ENCODE results near the gene RSPO4.

RSPO4 gene

DNA sequence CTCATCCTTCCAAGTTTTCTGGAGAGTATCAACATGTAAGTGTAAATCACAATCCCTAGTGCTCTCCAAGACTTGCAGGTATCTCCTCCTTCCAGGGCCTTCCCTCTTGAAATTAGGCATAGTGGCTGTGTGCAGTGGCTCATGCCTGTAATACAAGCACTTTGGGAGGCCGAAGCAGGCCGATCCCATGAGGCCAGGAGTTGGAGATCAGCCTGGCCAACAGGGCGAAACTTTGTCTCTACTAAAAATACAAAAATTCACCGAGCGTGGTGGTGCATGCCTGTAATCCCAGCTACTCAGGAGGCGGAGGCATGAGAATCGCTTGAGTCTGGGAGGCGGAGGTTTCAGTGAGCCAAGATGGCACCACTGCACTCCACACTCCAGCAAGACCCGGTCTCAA is 76.6 kb downstream of the RSPO4 start:
- Mint-ChIP-seq H3K36me3 (ENCODE audit: low read depth) (no peaks in the 10 kb centered on the region), H3K4me1 (ENCODE audit: low read depth) (no peaks in the 10 kb centered on the region), H3K27me3 (ENCODE audit: low read depth) (peaks cover 2% of the 10 kb centered on the region), H3K27ac (no peak overlapping the region), H3K9me3 (peaks cover 3% of the 10 kb centered on the region), H3K4me3 (no peak overlapping the region)
- no peak for DNase-seq (ENCODE audit: low spot score)

- Mint-ChIP-seq H3K4me3 (no peak overlapping the region), H3K36me3 (ENCODE audit: low read depth) (no peaks in the 10 kb centered on the region), H3K4me1 (ENCODE audit: low read depth) (no peaks in the 10 kb centered on the region), H3K9me3 (no peaks in the 10 kb centered on the region), H3K27me3 (ENCODE audit: low read depth) (peaks cover 2% of the 10 kb centered on the region), H3K27ac (no peak overlapping the region)
- no peak for DNase-seq (ENCODE audit: low spot score)
Observed at GRCh38 chr20:924639-925038, 77.5 kb downstream of the RSPO4 start.

DNA sequence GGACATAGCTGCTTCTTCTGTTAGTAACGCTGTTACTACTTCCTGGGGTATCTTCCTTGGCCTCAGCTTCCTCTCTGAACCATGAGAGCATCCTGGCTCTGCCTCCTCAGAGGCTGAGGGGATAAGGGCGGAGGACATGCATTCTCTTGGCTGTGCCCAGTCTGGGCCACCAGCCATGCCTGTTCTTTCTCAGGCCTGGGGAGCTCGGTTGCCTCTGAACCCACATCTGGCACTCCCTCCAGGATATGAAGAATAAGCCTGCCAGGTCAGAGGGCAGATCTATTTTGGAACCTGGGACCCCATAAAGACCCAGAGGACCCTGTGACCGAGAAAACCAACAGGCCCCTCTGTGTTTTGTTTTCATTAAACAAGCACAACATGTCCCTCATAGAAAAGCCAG is 79.3 kb downstream of the RSPO4 start:
- Mint-ChIP-seq H3K4me1 (ENCODE audit: low read depth) (no peaks in the 10 kb centered on the region), H3K9me3 (no peaks in the 10 kb centered on the region), H3K27me3 (ENCODE audit: low read depth) (peaks cover 2% of the 10 kb centered on the region), H3K27ac (no peak overlapping the region), H3K36me3 (ENCODE audit: low read depth) (no peaks in the 10 kb centered on the region), H3K4me3 (no peak overlapping the region)
- DNase-seq (ENCODE audit: low spot score): no peak

- Mint-ChIP-seq H3K9me3 (no peaks in the 10 kb centered on the region), H3K4me3 (no peak overlapping the region), H3K36me3 (ENCODE audit: low read depth) (no peaks in the 10 kb centered on the region), H3K4me1 (ENCODE audit: low read depth) (no peaks in the 10 kb centered on the region), H3K27ac (no peak overlapping the region), H3K27me3 (ENCODE audit: low read depth) (no peaks in the 10 kb centered on the region)
- no peak for DNase-seq (ENCODE audit: low spot score)
Observed at GRCh38 chr20:921068-921467, 81.0 kb downstream of the RSPO4 start.

- H3K9me3 Mint-ChIP-seq: no peaks in the 10 kb centered on the region
- H3K4me3 Mint-ChIP-seq: no peak overlapping the region
- no peaks in the 10 kb centered on the region for H3K4me1 Mint-ChIP-seq (ENCODE audit: low read depth)
- no peaks in the 10 kb centered on the region for H3K27me3 Mint-ChIP-seq (ENCODE audit: low read depth)
- no peak overlapping the region for H3K27ac Mint-ChIP-seq
- DNase-seq (ENCODE audit: low spot score): no peak
- no peaks in the 10 kb centered on the region for H3K36me3 Mint-ChIP-seq (ENCODE audit: low read depth)
Observed at GRCh38 chr20:920311-920710, 81.8 kb downstream of the RSPO4 start.

DNA sequence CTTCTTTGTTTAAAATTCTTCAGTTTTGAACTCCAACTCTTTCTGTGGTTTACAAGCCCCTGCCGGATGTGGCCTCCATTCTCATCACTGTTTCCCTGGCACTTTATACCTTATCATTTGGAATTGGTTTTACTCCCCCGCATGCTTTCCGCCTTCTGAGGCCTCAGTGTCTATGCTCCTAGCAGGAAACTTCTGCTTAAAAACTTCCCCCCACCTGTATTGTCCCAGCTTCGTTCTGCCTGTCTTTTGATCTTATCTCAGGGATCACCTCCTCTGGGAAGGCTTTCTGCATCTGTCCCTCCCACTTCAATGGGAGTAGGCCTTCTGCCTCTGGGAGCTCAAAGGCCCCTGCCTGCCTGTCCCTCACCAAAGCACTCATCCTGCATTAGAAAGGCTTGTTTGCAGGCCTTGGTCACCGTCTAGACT is 82.6 kb downstream of the RSPO4 start:
- Mint-ChIP-seq H3K27me3 (ENCODE audit: low read depth) (no peaks in the 10 kb centered on the region), H3K27ac (no peak overlapping the region), H3K9me3 (no peaks in the 10 kb centered on the region), H3K4me3 (no peak overlapping the region), H3K36me3 (ENCODE audit: low read depth) (no peaks in the 10 kb centered on the region), H3K4me1 (ENCODE audit: low read depth) (no peaks in the 10 kb centered on the region)
- no peak for DNase-seq (ENCODE audit: low spot score)

GRCh38 chr20:917416-917815 is 84.7 kb downstream of the RSPO4 start:
- no peaks in the 10 kb centered on the region for H3K36me3 Mint-ChIP-seq (ENCODE audit: low read depth)
- no peaks in the 10 kb centered on the region for H3K4me1 Mint-ChIP-seq (ENCODE audit: low read depth)
- H3K27ac Mint-ChIP-seq: no peak overlapping the region
- DNase-seq (ENCODE audit: low spot score): no peak
- no peak overlapping the region for H3K4me3 Mint-ChIP-seq
- H3K9me3 Mint-ChIP-seq: no peaks in the 10 kb centered on the region
- no peaks in the 10 kb centered on the region for H3K27me3 Mint-ChIP-seq (ENCODE audit: low read depth)

DNA sequence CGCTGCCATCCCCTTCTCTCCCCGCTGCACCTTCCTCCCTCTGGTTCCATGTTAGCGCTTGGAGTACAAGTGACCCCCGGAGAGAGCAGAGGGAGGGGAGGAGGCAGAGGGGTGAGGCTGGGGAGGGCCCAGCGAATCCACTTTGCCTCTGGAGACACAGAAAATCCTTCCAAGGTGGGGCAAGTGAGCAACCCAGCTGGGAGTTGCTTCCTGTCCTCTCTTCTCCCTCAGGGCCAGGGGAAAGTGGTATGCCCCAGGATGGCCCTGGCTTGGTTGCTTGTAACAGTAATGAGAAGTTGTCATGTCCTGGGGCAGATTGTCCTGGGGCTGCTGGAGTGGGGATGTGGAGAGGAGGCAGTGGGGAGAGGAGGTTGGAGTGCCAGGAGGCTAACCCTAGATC is 85.3 kb downstream of the RSPO4 start:
- no peaks in the 10 kb centered on the region for H3K36me3 Mint-ChIP-seq (ENCODE audit: low read depth)
- H3K27ac Mint-ChIP-seq: no peak overlapping the region
- no peaks in the 10 kb centered on the region for H3K27me3 Mint-ChIP-seq (ENCODE audit: low read depth)
- H3K9me3 Mint-ChIP-seq: no peaks in the 10 kb centered on the region
- H3K4me1 Mint-ChIP-seq (ENCODE audit: low read depth): no peaks in the 10 kb centered on the region
- no peak for DNase-seq (ENCODE audit: low spot score)
- no peak overlapping the region for H3K4me3 Mint-ChIP-seq

DNA sequence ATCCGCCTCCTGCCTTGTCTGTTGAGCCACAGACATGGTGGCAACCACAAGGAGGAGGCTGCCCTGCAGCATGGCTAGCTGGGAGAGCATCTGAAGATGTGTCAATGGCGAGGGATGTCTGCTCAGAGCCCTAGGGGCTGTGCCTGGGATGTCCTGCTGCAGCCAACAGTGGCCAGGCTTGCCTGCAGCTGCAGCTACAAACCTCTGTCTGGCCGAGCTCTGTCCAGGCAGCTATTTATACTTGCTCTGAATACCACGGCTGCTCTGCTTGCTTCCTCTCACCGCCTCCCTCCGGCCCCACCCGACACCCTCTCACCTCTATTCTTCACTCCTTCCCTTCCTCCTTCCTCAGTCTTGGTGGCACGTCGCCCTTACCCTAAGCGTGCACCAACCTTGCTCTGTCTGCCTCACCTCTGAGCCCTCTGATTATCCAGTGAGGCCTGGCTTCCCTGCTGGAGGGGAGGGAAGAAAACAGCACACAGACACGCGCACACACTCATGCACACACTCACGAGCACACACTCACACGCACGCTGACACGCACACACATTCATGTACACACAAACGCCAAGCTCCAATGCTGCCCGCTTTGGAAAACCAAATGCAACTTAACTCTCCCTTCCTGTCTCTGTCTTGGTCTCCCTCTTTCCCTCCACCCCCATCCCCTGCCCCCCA is 85.8 kb downstream of the RSPO4 start, which contains the start of gene ANGPT4:
Gene ANGPT4, minus strand, starts transcription at position 210 of the 675 bp plus-strand sequence. Its CDS starts 120 bp downstream, at position 90.
- no peak within 1 kb of the TSS for H3K27ac Mint-ChIP-seq
- H3K4me3 Mint-ChIP-seq: no peak within 1 kb of the TSS
- no peaks in the 10 kb centered on the region for H3K27me3 Mint-ChIP-seq (ENCODE audit: low read depth)
- H3K9me3 Mint-ChIP-seq: no peaks in the 10 kb centered on the region
- no peaks in the 10 kb centered on the region for H3K4me1 Mint-ChIP-seq (ENCODE audit: low read depth)
- no peaks in the 10 kb centered on the region for H3K36me3 Mint-ChIP-seq (ENCODE audit: low read depth)
- no peak for DNase-seq (ENCODE audit: low spot score)

DNA sequence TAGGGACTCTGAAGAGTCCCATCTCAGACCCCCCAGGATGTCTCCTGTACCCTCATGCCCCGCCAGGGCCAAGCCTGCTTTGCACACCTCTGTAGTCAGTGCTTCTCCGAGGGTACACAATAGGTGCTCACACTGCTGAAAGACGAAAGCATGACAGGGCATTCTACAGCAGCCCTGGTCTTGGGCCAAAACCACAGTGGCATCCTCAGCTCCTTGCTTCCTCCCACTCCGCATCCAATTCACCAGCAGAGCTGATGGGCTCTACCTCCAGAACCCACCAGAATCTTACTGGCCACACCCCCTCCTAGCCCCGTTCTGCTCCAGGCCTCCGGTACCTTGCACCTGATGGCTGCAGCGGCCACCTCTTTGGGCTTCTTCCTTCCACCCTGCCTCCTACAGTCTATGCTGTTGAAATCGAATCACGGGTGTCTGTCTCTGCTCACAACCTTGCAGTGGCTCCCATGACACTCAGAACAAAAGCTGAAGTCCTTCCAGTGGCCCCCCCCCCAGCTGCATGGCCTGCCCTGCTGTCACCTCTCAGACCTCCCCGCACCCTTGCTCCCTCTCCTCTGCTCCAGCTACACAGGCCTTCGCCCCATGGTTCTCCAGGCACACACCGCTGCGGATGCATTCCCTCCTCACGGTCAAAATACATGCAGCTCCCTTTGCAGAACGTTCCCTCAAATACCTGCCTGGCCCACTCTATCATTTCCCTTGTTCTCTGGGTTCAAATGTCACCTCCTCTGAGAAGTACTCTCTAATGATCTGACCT is 87.2 kb downstream of the RSPO4 start:
- Mint-ChIP-seq H3K36me3 (ENCODE audit: low read depth) (no peaks in the 10 kb centered on the region), H3K27me3 (ENCODE audit: low read depth) (no peaks in the 10 kb centered on the region), H3K4me1 (ENCODE audit: low read depth) (no peaks in the 10 kb centered on the region), H3K9me3 (no peaks in the 10 kb centered on the region), H3K27ac (no peak overlapping the region), H3K4me3 (no peak overlapping the region)
- no peak for DNase-seq (ENCODE audit: low spot score)

- no peak overlapping the region for H3K27ac Mint-ChIP-seq
- DNase-seq (ENCODE audit: low spot score): no peak
- no peaks in the 10 kb centered on the region for H3K9me3 Mint-ChIP-seq
- H3K4me3 Mint-ChIP-seq: no peak overlapping the region
- no peaks in the 10 kb centered on the region for H3K4me1 Mint-ChIP-seq (ENCODE audit: low read depth)
- H3K36me3 Mint-ChIP-seq (ENCODE audit: low read depth): no peaks in the 10 kb centered on the region
- H3K27me3 Mint-ChIP-seq (ENCODE audit: low read depth): no peaks in the 10 kb centered on the region
Observed at GRCh38 chr20:913306-913849, 88.7 kb downstream of the RSPO4 start.

DNA sequence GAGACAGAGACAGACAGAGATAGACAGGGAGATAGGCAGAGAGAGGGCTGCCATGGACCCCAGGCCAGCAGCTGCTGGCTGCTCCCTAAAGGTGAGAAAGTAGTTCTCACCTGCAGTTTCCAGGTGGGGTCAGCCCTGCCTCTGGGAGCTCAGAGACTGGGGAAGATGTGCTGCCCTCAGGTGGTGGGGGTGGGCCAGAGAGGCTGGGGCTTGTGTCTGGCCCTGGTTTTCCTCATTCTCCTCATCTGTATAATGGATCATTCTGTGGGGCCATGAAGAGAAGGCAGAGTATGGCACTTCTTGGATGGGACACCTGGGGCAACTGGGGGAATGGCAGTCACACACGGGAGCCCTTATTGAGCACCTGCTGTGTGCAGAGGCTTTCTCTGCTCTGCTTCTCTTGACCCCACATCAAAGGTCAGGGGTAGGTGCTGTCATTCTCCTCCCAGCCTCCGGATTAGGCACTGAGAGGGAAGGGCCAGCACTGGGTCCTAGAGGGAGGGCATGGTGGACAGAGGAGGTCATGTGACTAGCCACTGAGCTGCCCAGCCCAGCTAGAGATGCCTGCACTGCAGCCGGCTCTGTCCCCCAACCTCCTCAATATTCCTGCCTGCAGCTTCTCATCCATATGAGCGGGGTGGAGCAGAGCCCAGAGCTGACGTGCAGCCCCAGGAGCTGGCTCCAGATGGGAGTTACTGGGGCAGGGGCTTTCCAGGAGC is 90.1 kb downstream of the RSPO4 start:
- Mint-ChIP-seq H3K27me3 (ENCODE audit: low read depth) (no peaks in the 10 kb centered on the region), H3K36me3 (ENCODE audit: low read depth) (no peaks in the 10 kb centered on the region), H3K4me3 (no peak overlapping the region), H3K4me1 (ENCODE audit: low read depth) (no peaks in the 10 kb centered on the region), H3K27ac (no peak overlapping the region), H3K9me3 (no peaks in the 10 kb centered on the region)
- no peak for DNase-seq (ENCODE audit: low spot score)

GRCh38 chr20:910870-911770 is 91.0 kb downstream of the RSPO4 start:
- no peaks in the 10 kb centered on the region for H3K4me1 Mint-ChIP-seq (ENCODE audit: low read depth)
- DNase-seq (ENCODE audit: low spot score): no peak
- H3K9me3 Mint-ChIP-seq: no peaks in the 10 kb centered on the region
- no peaks in the 10 kb centered on the region for H3K36me3 Mint-ChIP-seq (ENCODE audit: low read depth)
- H3K27me3 Mint-ChIP-seq (ENCODE audit: low read depth): no peaks in the 10 kb centered on the region
- no peak overlapping the region for H3K27ac Mint-ChIP-seq
- no peak overlapping the region for H3K4me3 Mint-ChIP-seq

Measured in T-helper 2 cell treated with Interferon-gamma antibody and Interleukin-4, amounts not matched to agents 5 μg/mL and 100 μg/mL, for 36 hours (primary cell).